GM12878 (cell line): Measurements from ENCODE around the gene MS4A14. TPM values are rescaled to one million over a fixed set of nuclear protein-coding genes. Genes with fewer than 3 reads are reported as not detected.

ENCODE experiments used
- ATAC-seq: fragments of 200-7000 bp; cut with Tn5 transposase; 3 replicates; pipeline ENCODE4 v1.9.1; 2020; ENCODE audit warnings: mild to moderate bottlenecking, moderate library complexity
- BruUV-seq: library from RNA; stranded (reverse); fragments of 400-500 nt; replicated peaks from 2 replicates; lab custom pipeline; 2021; lab: Mats Ljungman, UMichigan
- CTCF ChIA-PET: fragments of 300-600 bp; sonication (Branson Sonifier 250); formaldehyde crosslinking; extraction: SDS; loops from one replicate; lab custom pipeline; 2021; ENCODE audit warnings: inconsistent platforms; lab: Yijun Ruan, JAX
- POLR2A ChIA-PET: fragments of 350-600 bp; formaldehyde crosslinking; extraction: SDS; loops from one replicate; lab custom pipeline; 2021; ENCODE audit warnings: inconsistent platforms; lab: Charles Lee
- RAD21 ChIA-PET: fragments of 300-600 bp; sonication (Branson Sonifier 250); formaldehyde crosslinking; loops from one replicate; lab custom pipeline; 2023; ENCODE audit warnings: antibody characterized with exemption; ENCODE audit not compliant: unreplicated experiment; lab: Charles Lee
- SMC1A ChIA-PET: fragments of 300-600 bp; sonication (Branson Sonifier 250); formaldehyde crosslinking; loops from one replicate; lab custom pipeline; 2023; ENCODE audit not compliant: unreplicated experiment, uncharacterized antibody; lab: Charles Lee
- DNase-seq: peaks from one replicate; pipeline ENCODE4 v3.0.0-alpha.2; 2011; ENCODE audit warnings: low read depth, low spot score
- FAIRE-seq: peaks from 3 replicates; lab custom pipeline; 2011; peaks lifted over from hg19 to GRCh38; lab: Jason Lieb, UNC
- H2AFZ ChIP-seq: 2 replicates; pipeline ENCODE4 v1.6.0; 2011; ENCODE audit warnings: low read depth, low read length, control low read depth; ENCODE audit not compliant: control insufficient read depth
- H3K27ac ChIP-seq: 2 replicates; pipeline ENCODE4 v1.5.1; 2011; ENCODE audit warnings: control low read depth; ENCODE audit not compliant: control insufficient read depth, insufficient read depth
- H3K27me3 ChIP-seq, 2 experiments: replicated peaks in 1 of 2; 2 replicates each; pipeline versions ENCODE4 v1.6.0 to v1.6.1; 2011; ENCODE audit warnings: low read length in 1 of 2; ENCODE audit not compliant: control insufficient read depth in 2 of 2, insufficient read depth in 2 of 2
- H3K36me3 ChIP-seq, 2 experiments: 2 replicates each; pipeline ENCODE4 v1.5.1; 2011; ENCODE audit warnings: low read length in 1 of 2; ENCODE audit not compliant: control insufficient read depth in 2 of 2, insufficient read depth in 2 of 2
- H3K4me1 ChIP-seq: 2 replicates; pipeline ENCODE4 v1.6.1; 2011; ENCODE audit warnings: mild to moderate bottlenecking, low read length, moderate library complexity, mixed read lengths; ENCODE audit not compliant: control insufficient read depth, insufficient read depth
- H3K4me2 ChIP-seq: 2 replicates; pipeline ENCODE4 v1.6.0; 2011; ENCODE audit warnings: control low read depth; ENCODE audit not compliant: control insufficient read depth, insufficient read depth
- H3K4me3 ChIP-seq: fragments of 200-600 bp; sonication (generic); 2 replicates; pipeline ENCODE4 v1.5.1; 2016
- H3K79me2 ChIP-seq: 2 replicates; pipeline ENCODE4 v1.6.0; 2011; ENCODE audit warnings: low read length; ENCODE audit not compliant: control insufficient read depth, insufficient read depth
- H3K9ac ChIP-seq: 2 replicates; pipeline ENCODE4 v1.8.0; 2011; ENCODE audit warnings: low read length, control low read depth, mixed read lengths; ENCODE audit not compliant: control insufficient read depth, insufficient read depth
- H3K9me3 ChIP-seq: replicated peaks from 3 replicates; pipeline ENCODE4 v1.5.1; 2011; ENCODE audit warnings: mild to moderate bottlenecking, low read length; ENCODE audit not compliant: control insufficient read depth, insufficient read depth
- H4K20me1 ChIP-seq: 2 replicates; pipeline ENCODE4 v1.6.0; 2011; ENCODE audit not compliant: control insufficient read depth, insufficient read depth
- BHLHE40 ChIP-seq, 2 experiments: fragments of 450-650 bp in 1 of 2; IDR thresholded peaks; 2 replicates each; pipeline ENCODE4 v1.6.1; 2011 to 2017; ENCODE audit warnings: low read depth in 2 of 2, borderline replicate concordance in 1 of 2, improper control_type of control experiment in 1 of 2, low read length in 1 of 2, mild to moderate bottlenecking in 1 of 2
- CBX5 ChIP-seq: sonication (generic); IDR thresholded peaks from 2 replicates; pipeline ENCODE4 v1.6.1; 2016; ENCODE audit warnings: low read depth, moderate library complexity, mild to moderate bottlenecking, inconsistent platforms
- IKZF1 ChIP-seq: fragments of 450-650 bp; conservative IDR thresholded peaks from 2 replicates; pipeline ENCODE4 v1.6.1; 2017; ENCODE audit warnings: antibody characterized with exemption, mild to moderate bottlenecking
- KAT2A ChIP-seq: conservative IDR thresholded peaks from 2 replicates; pipeline ENCODE4 v1.6.1; 2011; ENCODE audit warnings: low read depth, low read length; ENCODE audit not compliant: control insufficient read depth
- MYB ChIP-seq: fragments of 150-350 bp; IDR thresholded peaks from 2 replicates; pipeline ENCODE4 v1.6.1; 2014; ENCODE audit warnings: mild to moderate bottlenecking, low read depth, low read length, borderline replicate concordance
- NFYA ChIP-seq: IDR thresholded peaks from 2 replicates; pipeline ENCODE4 v1.6.1; 2011; ENCODE audit warnings: low read depth, mild to moderate bottlenecking, low read length, improper control_type of control experiment, borderline replicate concordance
- NRF1 ChIP-seq: conservative IDR thresholded peaks from 2 replicates; pipeline ENCODE4 v1.6.1; 2011; ENCODE audit warnings: mild to moderate bottlenecking, low read depth, low read length, improper control_type of control experiment
- SRF ChIP-seq, 2 experiments: IDR thresholded peaks; 2 replicates each; pipeline ENCODE4 v1.6.1; 2011; ENCODE audit warnings: low read depth in 2 of 2, low read length in 2 of 2, mild to moderate bottlenecking in 1 of 2, moderate library complexity in 1 of 2
- ZSCAN29 ChIP-seq: fragments of 450-650 bp; IDR thresholded peaks from 2 replicates; pipeline ENCODE4 v1.6.1; 2017; ENCODE audit warnings: mild to moderate bottlenecking, moderate library complexity
- whole genome bisulfite sequencing: methylation state at CpG from one replicate; pipeline ENCODE4 v1.1.6; 2016; ENCODE audit warnings: low lambda C conversion rate; ENCODE audit not compliant: insufficient replicate concordance, insufficient coverage; ENCODE audit errors: missing lambda C conversion rate; 5-methylcytosine and 5-hydroxymethylcytosine counted together
- in situ Hi-C: fragments of 300-500 bp; cut with MboI; formaldehyde crosslinking; loops from 9 replicates; pipeline ENCODE4 v1.14.3; 2018; ENCODE audit warnings: mixed read lengths
- intact Hi-C: fragments of 100-400 bp; cut with micrococcal nuclease; formaldehyde crosslinking; loops from one replicate; pipeline ENCODE4 v1.14.2; 2022; ENCODE audit not compliant: unreplicated experiment
- polyA plus RNA-seq, 11 experiments: library from polyadenylated mRNA; depleted of rRNA in 4 of 11; unstranded in 6 of 11; stranded (reverse) in 5 of 11; fragments of >200 nt; fragmentation: Nextera tagmentation in 4 of 11; fragmentation: Illumina TruSeq in 1 of 11; extraction: Ambion mirVana in 4 of 11; extraction: Trizol in 1 of 11; gene quantifications; 1 replicate in 1 of 11; 2 replicates in 10 of 11; pipeline versions ENCODE4 v1.2.1 to v1.2.3, GENCODE V29; 2011 to 2016; ENCODE audit warnings: inconsistent platforms in 2 of 11, missing spikeins in 2 of 11, low read depth in 1 of 11
- total RNA-seq, 4 experiments: library from RNA; depleted of rRNA in 3 of 4; stranded (reverse); fragments of >200 nt in 3 of 4; fragmentation: Illumina TruSeq in 1 of 4; extraction: Trizol in 1 of 4; gene quantifications; 2 replicates each; pipeline versions ENCODE4 v1.2.1 to v1.2.3, GENCODE V29; 2013 to 2021
- TF ChIP-seq, protein P1 (sequence below): fragments of 450-650 bp; IDR thresholded peaks from 2 replicates; pipeline ENCODE4 v1.6.1; 2017; ENCODE audit warnings: mild to moderate bottlenecking, low read depth, inconsistent platforms; ENCODE audit not compliant: poor library complexity, severe bottlenecking
- TF ChIP-seq, protein P2 (sequence below): fragments of 450-650 bp; IDR thresholded peaks from 2 replicates; pipeline ENCODE4 v1.6.1; 2018; ENCODE audit warnings: mild to moderate bottlenecking, low read depth, moderate library complexity; ENCODE audit not compliant: partially characterized antibody

Gene MS4A14
- total and polyA plus RNA-seq, 10 of the 15 experiments (the other 5 are each of a cell fraction or from before 2014, with no cell fraction given), result 0.13 to 1.0 (median 0.63) TPM; not detected in 1

GRCh38 chr11:60431251-60431650, 35.0 kb downstream of the MS4A14 start:
- BruUV-seq, result no TSS peak
- Histone ChIP-seq H3K27me3 (no peaks in the 10 kb centered on the region), H3K27ac (no peak overlapping the region), H3K4me3 (no peak overlapping the region), H3K4me2 (no peak overlapping the region), H3K4me1 (no peaks in the 10 kb centered on the region), H3K36me3 (no peaks in the 10 kb centered on the region), H4K20me1 (no peaks in the 10 kb centered on the region), H3K9me3 (no peaks in the 10 kb centered on the region), H2AFZ (no peak overlapping the region), H3K9ac (no peak overlapping the region), H3K79me2 (no peaks in the 10 kb centered on the region)
- ATAC-seq, result no peak
- DNase-seq, result no peak
- TF ChIP-seq ZSCAN29 (no peak), CBX5 (no peak), KAT2A (no peak)
- TF ChIP-seq, protein P1, sequence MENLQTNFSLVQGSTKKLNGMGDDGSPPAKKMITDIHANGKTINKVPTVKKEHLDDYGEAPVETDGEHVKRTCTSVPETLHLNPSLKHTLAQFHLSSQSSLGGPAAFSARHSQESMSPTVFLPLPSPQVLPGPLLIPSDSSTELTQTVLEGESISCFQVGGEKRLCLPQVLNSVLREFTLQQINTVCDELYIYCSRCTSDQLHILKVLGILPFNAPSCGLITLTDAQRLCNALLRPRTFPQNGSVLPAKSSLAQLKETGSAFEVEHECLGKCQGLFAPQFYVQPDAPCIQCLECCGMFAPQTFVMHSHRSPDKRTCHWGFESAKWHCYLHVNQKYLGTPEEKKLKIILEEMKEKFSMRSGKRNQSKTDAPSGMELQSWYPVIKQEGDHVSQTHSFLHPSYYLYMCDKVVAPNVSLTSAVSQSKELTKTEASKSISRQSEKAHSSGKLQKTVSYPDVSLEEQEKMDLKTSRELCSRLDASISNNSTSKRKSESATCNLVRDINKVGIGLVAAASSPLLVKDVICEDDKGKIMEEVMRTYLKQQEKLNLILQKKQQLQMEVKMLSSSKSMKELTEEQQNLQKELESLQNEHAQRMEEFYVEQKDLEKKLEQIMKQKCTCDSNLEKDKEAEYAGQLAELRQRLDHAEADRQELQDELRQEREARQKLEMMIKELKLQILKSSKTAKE, result no peak
- intact Hi-C loops (no loop called here), in situ Hi-C loops (no loop called here)
- FAIRE-seq, result no peak
- ChIA-PET POLR2A (no interaction called here), CTCF (interaction anchor here (0.8 to 1.8 kb wide), 4 partner anchors 8 to 68 kb away, joined by 3 to 5 read pairs (median 4); no protein-coding TSS in a partner anchor), RAD21 (interaction anchor here (1.1 kb wide), 1 partner anchor 28 kb away, joined by 3 read pairs; no protein-coding TSS in a partner anchor), SMC1A (interaction anchor here (0.9 to 2.3 kb wide), 6 partner anchors 11 to 68 kb away, joined by 3 to 6 read pairs (median 4); no protein-coding TSS in a partner anchor)
- WGBS, result 94% methylated on average over 2 of the region's 2 CpGs

DNA sequence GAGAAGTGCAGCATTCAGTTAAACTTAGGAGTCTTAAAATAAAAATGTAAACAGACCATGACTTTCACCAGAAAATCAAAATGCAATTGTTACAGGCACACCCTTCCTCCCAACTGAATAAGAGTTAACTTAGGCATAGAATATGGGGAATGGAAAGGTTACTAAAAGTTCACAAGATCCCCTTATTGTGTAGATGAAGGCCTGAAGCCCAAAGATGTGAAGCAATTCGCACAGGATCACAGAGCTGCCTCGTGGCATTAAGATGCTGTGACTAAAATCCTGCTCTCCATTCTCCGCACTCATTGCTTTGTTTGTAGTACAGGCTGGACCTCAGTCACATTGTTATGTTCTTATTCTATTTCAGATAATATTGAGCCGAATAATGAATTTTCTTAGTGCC, 37.1 kb downstream of the MS4A14 start:
- 81% methylated on average over 4 of the region's 4 CpGs for WGBS
- ATAC-seq (no peak), FAIRE-seq (no peak), DNase-seq (no peak)
- in situ Hi-C loops, result no loop called here
- BruUV-seq, result no TSS peak
- CTCF ChIA-PET, result no interaction called here
- H3K79me2 ChIP-seq, result no peaks in the 10 kb centered on the region
- no peak overlapping the region for H2AFZ ChIP-seq
- POLR2A ChIA-PET, result no interaction called here
- RAD21 ChIA-PET, result no interaction called here
- no peaks in the 10 kb centered on the region for H3K4me1 ChIP-seq
- H3K4me3 ChIP-seq, result no peak overlapping the region
- H3K27me3 ChIP-seq, result no peaks in the 10 kb centered on the region
- H3K36me3 ChIP-seq, result no peaks in the 10 kb centered on the region
- SMC1A ChIA-PET, result interaction anchor here (1.0 to 1.9 kb wide), 3 partner anchors 12 to 66 kb away, joined by 3 to 4 read pairs (median 4); no protein-coding TSS in a partner anchor
- no peak overlapping the region for H3K4me2 ChIP-seq
- no peaks in the 10 kb centered on the region for H3K9me3 ChIP-seq
- no peak overlapping the region for H3K27ac ChIP-seq
- intact Hi-C loops, result no loop called here
- no peak overlapping the region for H3K9ac ChIP-seq
- H4K20me1 ChIP-seq, result no peaks in the 10 kb centered on the region
- TF ChIP-seq NFYA (no peak), SRF (IDR thresholded peaks at IDR 0.05; ENCODE audit: low read depth in 2 of 2, low read length in 2 of 2) (no peak), IKZF1 (no peak), NRF1 (no peak), MYB (no peak), BHLHE40 (IDR thresholded peaks at IDR 0.05; ENCODE audit: borderline replicate concordance in 1 of 2, low read depth in 2 of 2, low read length in 1 of 2) (no peak)
- TF ChIP-seq, protein P2, sequence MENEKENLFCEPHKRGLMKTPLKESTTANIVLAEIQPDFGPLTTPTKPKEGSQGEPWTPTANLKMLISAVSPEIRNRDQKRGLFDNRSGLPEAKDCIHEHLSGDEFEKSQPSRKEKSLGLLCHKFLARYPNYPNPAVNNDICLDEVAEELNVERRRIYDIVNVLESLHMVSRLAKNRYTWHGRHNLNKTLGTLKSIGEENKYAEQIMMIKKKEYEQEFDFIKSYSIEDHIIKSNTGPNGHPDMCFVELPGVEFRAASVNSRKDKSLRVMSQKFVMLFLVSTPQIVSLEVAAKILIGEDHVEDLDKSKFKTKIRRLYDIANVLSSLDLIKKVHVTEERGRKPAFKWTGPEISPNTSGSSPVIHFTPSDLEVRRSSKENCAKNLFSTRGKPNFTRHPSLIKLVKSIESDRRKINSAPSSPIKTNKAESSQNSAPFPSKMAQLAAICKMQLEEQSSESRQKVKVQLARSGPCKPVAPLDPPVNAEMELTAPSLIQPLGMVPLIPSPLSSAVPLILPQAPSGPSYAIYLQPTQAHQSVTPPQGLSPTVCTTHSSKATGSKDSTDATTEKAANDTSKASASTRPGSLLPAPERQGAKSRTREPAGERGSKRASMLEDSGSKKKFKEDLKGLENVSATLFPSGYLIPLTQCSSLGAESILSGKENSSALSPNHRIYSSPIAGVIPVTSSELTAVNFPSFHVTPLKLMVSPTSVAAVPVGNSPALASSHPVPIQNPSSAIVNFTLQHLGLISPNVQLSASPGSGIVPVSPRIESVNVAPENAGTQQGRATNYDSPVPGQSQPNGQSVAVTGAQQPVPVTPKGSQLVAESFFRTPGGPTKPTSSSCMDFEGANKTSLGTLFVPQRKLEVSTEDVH, result no peak
